ENCODE data around the gene C3.

The C3 gene

GRCh38 chr19:6699935-6700334 is 20.5 kb downstream of the C3 start:
- no peak for DNase-seq (ENCODE audit: low read depth)
- TF ChIP-seq CTCF (conservative IDR thresholded peaks at IDR 0.05; ENCODE audit: control insufficient read depth, insufficient read depth, low read depth, low read length): no peak

GRCh38 chr19:6697291-6697690 is 23.2 kb downstream of the C3 start:
- no peak overlapping the region for H3K4me3 ChIP-seq (ENCODE audit: control insufficient read depth, low read depth, low read length)
- TF ChIP-seq CTCF (conservative IDR thresholded peaks at IDR 0.05; ENCODE audit: control insufficient read depth, insufficient read depth, low read depth, low read length): no peak
- DNase-seq (ENCODE audit: low read depth): no peak

More at GRCh38 chr19:6699935-6700334, 20.5 kb downstream of the C3 start:
- H3K4me3 ChIP-seq (ENCODE audit: control insufficient read depth, low read depth, low read length): no peak overlapping the region

- H3K4me3 ChIP-seq (ENCODE audit: control insufficient read depth, low read depth, low read length): no peak overlapping the region
- TF ChIP-seq CTCF (conservative IDR thresholded peaks at IDR 0.05; ENCODE audit: control insufficient read depth, insufficient read depth, low read depth, low read length): no peak
- DNase-seq (ENCODE audit: low read depth): no peak
These were observed 24.1 kb downstream of the C3 start for GRCh38 chr19:6696239-6696820.

GRCh38 chr19:6694147-6694815 is 26.2 kb downstream of the C3 start:
- no peak for DNase-seq (ENCODE audit: low read depth)
- no peak overlapping the region for H3K4me3 ChIP-seq (ENCODE audit: control insufficient read depth, low read depth, low read length)
- TF ChIP-seq CTCF (conservative IDR thresholded peaks at IDR 0.05; ENCODE audit: control insufficient read depth, insufficient read depth, low read depth, low read length): no peak

GRCh38 chr19:6693681-6694080 is 26.8 kb downstream of the C3 start:
- no peak for DNase-seq (ENCODE audit: low read depth)
- no peak overlapping the region for H3K4me3 ChIP-seq (ENCODE audit: control insufficient read depth, low read depth, low read length)
- TF ChIP-seq CTCF (conservative IDR thresholded peaks at IDR 0.05; ENCODE audit: control insufficient read depth, insufficient read depth, low read depth, low read length): no peak

- no peak overlapping the region for H3K4me3 ChIP-seq (ENCODE audit: control insufficient read depth, low read depth, low read length)
- no peak for DNase-seq (ENCODE audit: low read depth)
- no peak for TF ChIP-seq CTCF (conservative IDR thresholded peaks at IDR 0.05; ENCODE audit: control insufficient read depth, insufficient read depth, low read depth, low read length)
These were observed 27.4 kb downstream of the C3 start for GRCh38 chr19:6693056-6693471.

All from fibroblast of mammary gland (primary cell).